Neural cell (in vitro differentiated cells): ENCODE data around the gene COPS8.

Experiments
- EZH2 ChIP-seq: fragments of 200-600, 300-800 bp; shearing (Covaris generic), sonication (generic); IDR thresholded peaks from 2 replicates; pipeline ENCODE4 v1.6.1; 2014; ENCODE audit warnings: antibody characterized with exemption, low read length, borderline replicate concordance, mild to moderate bottlenecking; ENCODE audit not compliant: insufficient read depth, poor library complexity, severe bottlenecking
- TF ChIP-seq, protein P1 (sequence below): fragments of 450-650 bp; IDR thresholded peaks from 2 replicates; pipeline ENCODE4 v1.5.1; 2014; ENCODE audit warnings: antibody characterized with exemption, mild to moderate bottlenecking, moderate library complexity; ENCODE audit not compliant: poor library complexity, severe bottlenecking

GRCh38 chr2:237041231-237041630 is 44.5 kb upstream of the COPS8 start:
- TF ChIP-seq EZH2, result no peak
- TF ChIP-seq, protein P1, sequence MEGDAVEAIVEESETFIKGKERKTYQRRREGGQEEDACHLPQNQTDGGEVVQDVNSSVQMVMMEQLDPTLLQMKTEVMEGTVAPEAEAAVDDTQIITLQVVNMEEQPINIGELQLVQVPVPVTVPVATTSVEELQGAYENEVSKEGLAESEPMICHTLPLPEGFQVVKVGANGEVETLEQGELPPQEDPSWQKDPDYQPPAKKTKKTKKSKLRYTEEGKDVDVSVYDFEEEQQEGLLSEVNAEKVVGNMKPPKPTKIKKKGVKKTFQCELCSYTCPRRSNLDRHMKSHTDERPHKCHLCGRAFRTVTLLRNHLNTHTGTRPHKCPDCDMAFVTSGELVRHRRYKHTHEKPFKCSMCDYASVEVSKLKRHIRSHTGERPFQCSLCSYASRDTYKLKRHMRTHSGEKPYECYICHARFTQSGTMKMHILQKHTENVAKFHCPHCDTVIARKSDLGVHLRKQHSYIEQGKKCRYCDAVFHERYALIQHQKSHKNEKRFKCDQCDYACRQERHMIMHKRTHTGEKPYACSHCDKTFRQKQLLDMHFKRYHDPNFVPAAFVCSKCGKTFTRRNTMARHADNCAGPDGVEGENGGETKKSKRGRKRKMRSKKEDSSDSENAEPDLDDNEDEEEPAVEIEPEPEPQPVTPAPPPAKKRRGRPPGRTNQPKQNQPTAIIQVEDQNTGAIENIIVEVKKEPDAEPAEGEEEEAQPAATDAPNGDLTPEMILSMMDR, result no peak
